Large intestine (tissue), 3 donors: ENCODE results near the gene GTF2A1. TPM values are rescaled to one million over a fixed set of nuclear protein-coding genes. Genes with fewer than 3 reads are reported as not detected.

Experiments used
- DNase-seq, 2 donors: peaks; one replicate each; pipeline versions ENCODE4 v3.0.0 to v3.0.0-alpha.2; 2013
- H3K27ac ChIP-seq: one replicate; pipeline ENCODE4 v1.5.1; 2013; ENCODE audit warnings: low read length
- H3K27me3 ChIP-seq: 2 replicates; pipeline ENCODE4 v1.6.1; 2013; ENCODE audit warnings: low read length; ENCODE audit not compliant: control insufficient read depth, insufficient read depth
- H3K36me3 ChIP-seq: 2 replicates; pipeline ENCODE4 v1.6.1; 2013; ENCODE audit warnings: low read length; ENCODE audit not compliant: control insufficient read depth, insufficient read depth
- H3K4me1 ChIP-seq: one replicate; pipeline ENCODE4 v1.6.1; 2013; ENCODE audit warnings: low read length; ENCODE audit not compliant: control insufficient read depth, insufficient read depth
- H3K4me3 ChIP-seq: one replicate; pipeline ENCODE4 v1.5.1; 2013; ENCODE audit warnings: low read length
- H3K9me3 ChIP-seq: one replicate; pipeline ENCODE4 v1.6.1; 2013; ENCODE audit warnings: mild to moderate bottlenecking, low read depth, low read length, moderate library complexity; ENCODE audit not compliant: control insufficient read depth
- WGBS: methylation state at CpG from one replicate; pipeline ENCODE4 v1.1.5; 2013; ENCODE audit warnings: low lambda C conversion rate; ENCODE audit not compliant: insufficient coverage; 5-methylcytosine and 5-hydroxymethylcytosine counted together
- polyA plus RNA-seq: library from polyadenylated mRNA; unstranded; fragments of 120-200 nt; gene quantifications from one replicate; pipeline ENCODE4 v1.2.1, GENCODE V29; 2013

Gene GTF2A1
- polyA plus RNA-seq, 1 donor, result 20.7 TPM

GRCh38 chr14:81192594-81192993, 28.2 kb downstream of the GTF2A1 start:
- Histone ChIP-seq H3K27ac (no peak overlapping the region), H3K4me1 (no peaks in the 10 kb centered on the region), H3K27me3 (no peaks in the 10 kb centered on the region), H3K36me3 (peaks cover 46% of the 10 kb centered on the region), H3K4me3 (no peak overlapping the region), H3K9me3 (no peaks in the 10 kb centered on the region)
- DNase-seq, result no peak
- WGBS, result no CpG with 5 or more reads among the region's 2 CpGs

- Histone ChIP-seq H3K4me1 (no peaks in the 10 kb centered on the region), H3K27me3 (no peaks in the 10 kb centered on the region), H3K36me3 (peaks cover 24% of the 10 kb centered on the region), H3K4me3 (no peak overlapping the region), H3K9me3 (no peaks in the 10 kb centered on the region), H3K27ac (no peak overlapping the region)
- DNase-seq, result no peak
- WGBS, result 100% methylated on average over 1 of the region's 5 CpGs
Measured at GRCh38 chr14:81187832-81188522, 32.8 kb downstream of the GTF2A1 start.

- DNase-seq, result no peak
- Histone ChIP-seq H3K4me1 (no peaks in the 10 kb centered on the region), H3K27ac (no peak overlapping the region), H3K36me3 (peaks cover 12% of the 10 kb centered on the region), H3K27me3 (no peaks in the 10 kb centered on the region), H3K9me3 (no peaks in the 10 kb centered on the region), H3K4me3 (no peak overlapping the region)
- WGBS, result no CpG with 5 or more reads among the region's 2 CpGs
Measured at GRCh38 chr14:81179631-81180030, 41.1 kb downstream of the GTF2A1 start.

GRCh38 chr14:81178063-81178462, 42.7 kb downstream of the GTF2A1 start:
- Histone ChIP-seq H3K27me3 (no peaks in the 10 kb centered on the region), H3K36me3 (peaks cover 11% of the 10 kb centered on the region), H3K4me1 (no peaks in the 10 kb centered on the region), H3K9me3 (no peaks in the 10 kb centered on the region), H3K27ac (no peak overlapping the region), H3K4me3 (no peak overlapping the region)
- DNase-seq, result no peak

GRCh38 chr14:81177225-81177624, 43.5 kb downstream of the GTF2A1 start:
- 71% methylated on average over 1 of the region's 1 CpG for WGBS
- DNase-seq, result no peak
- Histone ChIP-seq H3K27me3 (no peaks in the 10 kb centered on the region), H3K4me1 (no peaks in the 10 kb centered on the region), H3K27ac (no peak overlapping the region), H3K4me3 (no peak overlapping the region), H3K36me3 (peaks cover 9% of the 10 kb centered on the region), H3K9me3 (no peaks in the 10 kb centered on the region)

GRCh38 chr14:81176241-81176640, 44.5 kb downstream of the GTF2A1 start:
- H3K36me3 ChIP-seq, result peaks cover 4% of the 10 kb centered on the region
- no peaks in the 10 kb centered on the region for H3K9me3 ChIP-seq
- H3K27ac ChIP-seq, result no peak overlapping the region
- no peak overlapping the region for H3K4me3 ChIP-seq
- DNase-seq, result no peak
- H3K27me3 ChIP-seq, result no peaks in the 10 kb centered on the region
- WGBS, result no CpG with 5 or more reads among the region's 3 CpGs
- H3K4me1 ChIP-seq, result no peaks in the 10 kb centered on the region

GRCh38 chr14:81172881-81173280, 47.9 kb downstream of the GTF2A1 start:
- WGBS, result no CpG with 5 or more reads among the region's 3 CpGs
- no peaks in the 10 kb centered on the region for H3K36me3 ChIP-seq
- no peaks in the 10 kb centered on the region for H3K9me3 ChIP-seq
- H3K27ac ChIP-seq, result no peak overlapping the region
- H3K4me3 ChIP-seq, result no peak overlapping the region
- DNase-seq, result no peak
- no peaks in the 10 kb centered on the region for H3K4me1 ChIP-seq
- H3K27me3 ChIP-seq, result no peaks in the 10 kb centered on the region

GRCh38 chr14:81172353-81172752, 48.4 kb downstream of the GTF2A1 start:
- WGBS, result 40% methylated on average over 1 of the region's 2 CpGs
- Histone ChIP-seq H3K4me3 (no peak overlapping the region), H3K4me1 (no peaks in the 10 kb centered on the region)

GRCh38 chr14:81170829-81171195, 49.9 kb downstream of the GTF2A1 start:
- Histone ChIP-seq H3K4me3 (peak overlapping the region; percentile 71), H3K4me1 (no peaks in the 10 kb centered on the region), H3K9me3 (no peaks in the 10 kb centered on the region), H3K36me3 (no peaks in the 10 kb centered on the region), H3K27ac (peak overlapping the region; percentile 95), H3K27me3 (no peaks in the 10 kb centered on the region)
- DNase-seq, result no peak
- WGBS, result 60% methylated on average over 1 of the region's 3 CpGs

More at GRCh38 chr14:81172353-81172752, 48.4 kb downstream of the GTF2A1 start:
- DNase-seq, result no peak
- Histone ChIP-seq H3K27ac (no peak overlapping the region), H3K36me3 (no peaks in the 10 kb centered on the region), H3K27me3 (no peaks in the 10 kb centered on the region), H3K9me3 (no peaks in the 10 kb centered on the region)

GRCh38 chr14:81170104-81170828, 50.5 kb downstream of the GTF2A1 start:
- H3K4me3 ChIP-seq, result peak overlapping the region; percentile 71
- DNase-seq, result peak; percentile 85 to 95
- H3K27me3 ChIP-seq, result no peaks in the 10 kb centered on the region
- H3K4me1 ChIP-seq, result no peaks in the 10 kb centered on the region
- H3K36me3 ChIP-seq, result no peaks in the 10 kb centered on the region
- 0% methylated on average over 2 of the region's 28 CpGs for WGBS
- H3K27ac ChIP-seq, result peak overlapping the region; percentile 95
- H3K9me3 ChIP-seq, result no peaks in the 10 kb centered on the region

GRCh38 chr14:81169711-81170103, 51.1 kb downstream of the GTF2A1 start:
- WGBS, result no CpG with 5 or more reads among the region's 10 CpGs
- H3K4me3 ChIP-seq, result peak overlapping the region; percentile 71
- DNase-seq, result peak; percentile 17 to 68
- H3K36me3 ChIP-seq, result no peaks in the 10 kb centered on the region
- H3K27me3 ChIP-seq, result no peaks in the 10 kb centered on the region
- H3K27ac ChIP-seq, result peak overlapping the region; percentile 95
- no peaks in the 10 kb centered on the region for H3K4me1 ChIP-seq
- no peaks in the 10 kb centered on the region for H3K9me3 ChIP-seq
